HepG2 (cell line): ENCODE results near the gene SYS1. TPM values are rescaled to one million over a fixed set of nuclear protein-coding genes. Genes with fewer than 3 reads are reported as not detected.
A peak's percentile ranks its signal among the peaks of the same experiment; 100 is the strongest.

Experiments
- HDAC1 ChIP-seq: sonication (generic); formaldehyde crosslinking; IDR thresholded peaks from 2 replicates; pipeline ENCODE4 v1.5.1; 2020; ENCODE audit warnings: mild to moderate bottlenecking, missing genetic modification reagents
- ISX ChIP-seq: sonication (generic); formaldehyde crosslinking; conservative IDR thresholded peaks from 2 replicates; pipeline ENCODE4 v1.5.0; 2020; ENCODE audit warnings: missing genetic modification reagents
- MATR3 ChIP-seq: sonication (generic); formaldehyde crosslinking; IDR thresholded peaks from 2 replicates; pipeline ENCODE4 v1.4.0; 2020; ENCODE audit warnings: missing genetic modification reagents
- RBFOX2 ChIP-seq: fragments of 200-400 bp; formaldehyde crosslinking; IDR thresholded peaks from 2 replicates; pipeline ENCODE4 v1.6.1; 2017; ENCODE audit warnings: low read depth, mild to moderate bottlenecking, low read length
- RXRA ChIP-seq: sonication (generic); formaldehyde crosslinking; IDR thresholded peaks from 2 replicates; pipeline ENCODE4 v1.5.1; 2020; ENCODE audit warnings: missing genetic modification reagents
- ZNF124 ChIP-seq: sonication (generic); formaldehyde crosslinking; IDR thresholded peaks from 2 replicates; pipeline ENCODE4 v1.4.0; 2020; ENCODE audit warnings: missing genetic modification reagents
- ZNF256 ChIP-seq: sonication (generic); formaldehyde crosslinking; conservative IDR thresholded peaks from 2 replicates; pipeline ENCODE4 v1.4.0; 2020; ENCODE audit warnings: missing genetic modification reagents
- ZNF446 ChIP-seq: sonication (generic); formaldehyde crosslinking; IDR thresholded peaks from 2 replicates; pipeline ENCODE4 v1.5.0; 2020; ENCODE audit warnings: mild to moderate bottlenecking, missing genetic modification reagents
- ZNF792 ChIP-seq: IDR thresholded peaks from 2 replicates; pipeline ENCODE4 v1.6.1; 2016
- polyA plus RNA-seq, 8 experiments: library from polyadenylated mRNA; depleted of rRNA in 3 of 8; stranded (reverse) in 7 of 8; unstranded in 1 of 8; fragments of >200 nt; fragmentation: Illumina TruSeq in 4 of 8; extraction: Trizol in 4 of 8; gene quantifications; 2 replicates each; pipeline versions ENCODE4 v1.2.1 to v1.2.3, GENCODE V29; 2011 to 2016; ENCODE audit warnings: low read depth in 4 of 8, missing spikeins in 1 of 8, mixed read lengths in 1 of 8; ENCODE audit not compliant: insufficient read depth in 1 of 8
- total RNA-seq, 5 experiments: library from RNA; depleted of rRNA; stranded (reverse); fragments of >200 nt; fragmentation: Illumina TruSeq; extraction: Trizol; gene quantifications; 2 replicates each; pipeline ENCODE4 v1.2.3, GENCODE V29; 2016; ENCODE audit warnings: low read depth in 1 of 5
- TF ChIP-seq, protein P1 (sequence below): sonication (generic); formaldehyde crosslinking; IDR thresholded peaks from 2 replicates; pipeline ENCODE4 v1.5.1; 2020; ENCODE audit warnings: mild to moderate bottlenecking, missing genetic modification reagents, borderline replicate concordance
- TF ChIP-seq, protein P2 (sequence below): sonication (generic); formaldehyde crosslinking; IDR thresholded peaks from 2 replicates; pipeline ENCODE4 v1.4.0; 2020; ENCODE audit warnings: mild to moderate bottlenecking, low read depth, missing genetic modification reagents
- TF ChIP-seq, protein P3 (sequence below): IDR thresholded peaks from 2 replicates; pipeline ENCODE4 v1.6.1; 2016; ENCODE audit warnings: low read depth, missing genetic modification reagents, missing compliant biosample characterization

SYS1 gene
- total and polyA plus RNA-seq, 2 of the 13 experiments (the other 11 are each of a cell fraction or from before 2014, with no cell fraction given), result 38.3 to 65.6 TPM

DNA sequence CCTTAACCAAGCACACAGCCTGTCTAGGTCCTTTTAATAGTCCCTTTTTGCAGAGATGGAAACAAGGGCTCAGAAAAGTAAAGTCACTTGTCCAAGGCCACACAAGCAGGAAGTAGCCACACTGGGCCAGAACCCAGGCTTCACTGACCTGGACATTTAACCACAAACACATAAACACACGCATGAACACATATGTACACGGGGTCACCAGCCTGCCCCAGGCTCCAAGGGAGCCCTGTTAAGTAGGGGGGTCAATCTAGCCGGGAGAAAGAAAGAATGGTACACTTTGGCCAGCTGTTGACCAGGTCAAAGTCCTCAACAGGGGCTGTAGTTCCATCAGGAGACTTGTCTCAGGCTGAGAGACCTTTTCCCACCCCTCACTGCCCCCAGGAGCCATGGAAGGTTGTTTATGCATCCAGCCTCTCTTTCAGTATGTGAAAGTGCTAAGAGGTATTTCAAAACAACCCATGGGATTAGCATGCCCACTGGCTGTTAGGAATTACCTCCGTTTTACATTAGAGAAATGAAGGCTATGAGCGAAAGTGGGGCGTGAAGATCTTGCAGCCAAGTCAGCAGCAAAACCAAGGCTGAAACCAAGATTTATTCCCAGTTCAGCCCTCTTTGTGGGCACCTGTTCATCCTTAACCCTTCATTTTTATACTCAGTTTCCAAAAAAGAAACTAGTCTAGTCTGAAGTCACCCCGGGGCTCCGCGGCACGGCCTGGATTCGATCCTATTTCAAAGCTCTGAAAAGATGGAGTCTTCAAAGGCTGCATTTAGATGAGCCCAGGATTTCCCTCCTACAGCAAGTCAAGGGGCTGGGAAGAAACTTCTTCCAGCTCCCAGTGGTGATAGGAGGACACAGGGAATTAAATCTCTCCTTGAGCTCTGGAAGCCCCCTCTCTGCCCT is 24.6 kb upstream of the SYS1 start (continued):
- TF ChIP-seq, protein P1, sequence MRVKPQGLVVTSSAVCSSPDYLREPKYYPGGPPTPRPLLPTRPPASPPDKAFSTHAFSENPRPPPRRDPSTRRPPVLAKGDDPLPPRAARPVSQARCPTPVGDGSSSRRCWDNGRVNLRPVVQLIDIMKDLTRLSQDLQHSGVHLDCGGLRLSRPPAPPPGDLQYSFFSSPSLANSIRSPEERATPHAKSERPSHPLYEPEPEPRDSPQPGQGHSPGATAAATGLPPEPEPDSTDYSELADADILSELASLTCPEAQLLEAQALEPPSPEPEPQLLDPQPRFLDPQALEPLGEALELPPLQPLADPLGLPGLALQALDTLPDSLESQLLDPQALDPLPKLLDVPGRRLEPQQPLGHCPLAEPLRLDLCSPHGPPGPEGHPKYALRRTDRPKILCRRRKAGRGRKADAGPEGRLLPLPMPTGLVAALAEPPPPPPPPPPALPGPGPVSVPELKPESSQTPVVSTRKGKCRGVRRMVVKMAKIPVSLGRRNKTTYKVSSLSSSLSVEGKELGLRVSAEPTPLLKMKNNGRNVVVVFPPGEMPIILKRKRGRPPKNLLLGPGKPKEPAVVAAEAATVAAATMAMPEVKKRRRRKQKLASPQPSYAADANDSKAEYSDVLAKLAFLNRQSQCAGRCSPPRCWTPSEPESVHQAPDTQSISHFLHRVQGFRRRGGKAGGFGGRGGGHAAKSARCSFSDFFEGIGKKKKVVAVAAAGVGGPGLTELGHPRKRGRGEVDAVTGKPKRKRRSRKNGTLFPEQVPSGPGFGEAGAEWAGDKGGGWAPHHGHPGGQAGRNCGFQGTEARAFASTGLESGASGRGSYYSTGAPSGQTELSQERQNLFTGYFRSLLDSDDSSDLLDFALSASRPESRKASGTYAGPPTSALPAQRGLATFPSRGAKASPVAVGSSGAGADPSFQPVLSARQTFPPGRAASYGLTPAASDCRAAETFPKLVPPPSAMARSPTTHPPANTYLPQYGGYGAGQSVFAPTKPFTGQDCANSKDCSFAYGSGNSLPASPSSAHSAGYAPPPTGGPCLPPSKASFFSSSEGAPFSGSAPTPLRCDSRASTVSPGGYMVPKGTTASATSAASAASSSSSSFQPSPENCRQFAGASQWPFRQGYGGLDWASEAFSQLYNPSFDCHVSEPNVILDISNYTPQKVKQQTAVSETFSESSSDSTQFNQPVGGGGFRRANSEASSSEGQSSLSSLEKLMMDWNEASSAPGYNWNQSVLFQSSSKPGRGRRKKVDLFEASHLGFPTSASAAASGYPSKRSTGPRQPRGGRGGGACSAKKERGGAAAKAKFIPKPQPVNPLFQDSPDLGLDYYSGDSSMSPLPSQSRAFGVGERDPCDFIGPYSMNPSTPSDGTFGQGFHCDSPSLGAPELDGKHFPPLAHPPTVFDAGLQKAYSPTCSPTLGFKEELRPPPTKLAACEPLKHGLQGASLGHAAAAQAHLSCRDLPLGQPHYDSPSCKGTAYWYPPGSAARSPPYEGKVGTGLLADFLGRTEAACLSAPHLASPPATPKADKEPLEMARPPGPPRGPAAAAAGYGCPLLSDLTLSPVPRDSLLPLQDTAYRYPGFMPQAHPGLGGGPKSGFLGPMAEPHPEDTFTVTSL, result no peak; the same call in 1 of the 2 replicates
- TF ChIP-seq ZNF792 (no peak), ZNF124 (CRISPR knock-in tag) (peak; percentile 5; the same call in 1 of the 2 replicates), HDAC1 (CRISPR knock-in tag) (no peak; the same call in 1 of the 2 replicates), ZNF446 (CRISPR knock-in tag) (no peak), ISX (CRISPR knock-in tag) (no peak), ZNF256 (CRISPR knock-in tag) (0 out of 2 replicates have a peak, but pooled peaks have one; percentile 60), MATR3 (CRISPR knock-in tag) (no peak), RXRA (CRISPR knock-in tag) (peak; percentile 59), RBFOX2 (peak; percentile 28; the same call in 1 of the 2 replicates)
- TF ChIP-seq, protein P2, sequence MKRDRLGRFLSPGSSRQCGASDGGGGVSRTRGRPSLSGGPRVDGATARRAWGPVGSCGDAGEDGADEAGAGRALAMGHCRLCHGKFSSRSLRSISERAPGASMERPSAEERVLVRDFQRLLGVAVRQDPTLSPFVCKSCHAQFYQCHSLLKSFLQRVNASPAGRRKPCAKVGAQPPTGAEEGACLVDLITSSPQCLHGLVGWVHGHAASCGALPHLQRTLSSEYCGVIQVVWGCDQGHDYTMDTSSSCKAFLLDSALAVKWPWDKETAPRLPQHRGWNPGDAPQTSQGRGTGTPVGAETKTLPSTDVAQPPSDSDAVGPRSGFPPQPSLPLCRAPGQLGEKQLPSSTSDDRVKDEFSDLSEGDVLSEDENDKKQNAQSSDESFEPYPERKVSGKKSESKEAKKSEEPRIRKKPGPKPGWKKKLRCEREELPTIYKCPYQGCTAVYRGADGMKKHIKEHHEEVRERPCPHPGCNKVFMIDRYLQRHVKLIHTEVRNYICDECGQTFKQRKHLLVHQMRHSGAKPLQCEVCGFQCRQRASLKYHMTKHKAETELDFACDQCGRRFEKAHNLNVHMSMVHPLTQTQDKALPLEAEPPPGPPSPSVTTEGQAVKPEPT (CRISPR knock-in tag), result 0 out of 2 replicates have a peak, but pooled peaks have one; percentile 54
- TF ChIP-seq, protein P3, sequence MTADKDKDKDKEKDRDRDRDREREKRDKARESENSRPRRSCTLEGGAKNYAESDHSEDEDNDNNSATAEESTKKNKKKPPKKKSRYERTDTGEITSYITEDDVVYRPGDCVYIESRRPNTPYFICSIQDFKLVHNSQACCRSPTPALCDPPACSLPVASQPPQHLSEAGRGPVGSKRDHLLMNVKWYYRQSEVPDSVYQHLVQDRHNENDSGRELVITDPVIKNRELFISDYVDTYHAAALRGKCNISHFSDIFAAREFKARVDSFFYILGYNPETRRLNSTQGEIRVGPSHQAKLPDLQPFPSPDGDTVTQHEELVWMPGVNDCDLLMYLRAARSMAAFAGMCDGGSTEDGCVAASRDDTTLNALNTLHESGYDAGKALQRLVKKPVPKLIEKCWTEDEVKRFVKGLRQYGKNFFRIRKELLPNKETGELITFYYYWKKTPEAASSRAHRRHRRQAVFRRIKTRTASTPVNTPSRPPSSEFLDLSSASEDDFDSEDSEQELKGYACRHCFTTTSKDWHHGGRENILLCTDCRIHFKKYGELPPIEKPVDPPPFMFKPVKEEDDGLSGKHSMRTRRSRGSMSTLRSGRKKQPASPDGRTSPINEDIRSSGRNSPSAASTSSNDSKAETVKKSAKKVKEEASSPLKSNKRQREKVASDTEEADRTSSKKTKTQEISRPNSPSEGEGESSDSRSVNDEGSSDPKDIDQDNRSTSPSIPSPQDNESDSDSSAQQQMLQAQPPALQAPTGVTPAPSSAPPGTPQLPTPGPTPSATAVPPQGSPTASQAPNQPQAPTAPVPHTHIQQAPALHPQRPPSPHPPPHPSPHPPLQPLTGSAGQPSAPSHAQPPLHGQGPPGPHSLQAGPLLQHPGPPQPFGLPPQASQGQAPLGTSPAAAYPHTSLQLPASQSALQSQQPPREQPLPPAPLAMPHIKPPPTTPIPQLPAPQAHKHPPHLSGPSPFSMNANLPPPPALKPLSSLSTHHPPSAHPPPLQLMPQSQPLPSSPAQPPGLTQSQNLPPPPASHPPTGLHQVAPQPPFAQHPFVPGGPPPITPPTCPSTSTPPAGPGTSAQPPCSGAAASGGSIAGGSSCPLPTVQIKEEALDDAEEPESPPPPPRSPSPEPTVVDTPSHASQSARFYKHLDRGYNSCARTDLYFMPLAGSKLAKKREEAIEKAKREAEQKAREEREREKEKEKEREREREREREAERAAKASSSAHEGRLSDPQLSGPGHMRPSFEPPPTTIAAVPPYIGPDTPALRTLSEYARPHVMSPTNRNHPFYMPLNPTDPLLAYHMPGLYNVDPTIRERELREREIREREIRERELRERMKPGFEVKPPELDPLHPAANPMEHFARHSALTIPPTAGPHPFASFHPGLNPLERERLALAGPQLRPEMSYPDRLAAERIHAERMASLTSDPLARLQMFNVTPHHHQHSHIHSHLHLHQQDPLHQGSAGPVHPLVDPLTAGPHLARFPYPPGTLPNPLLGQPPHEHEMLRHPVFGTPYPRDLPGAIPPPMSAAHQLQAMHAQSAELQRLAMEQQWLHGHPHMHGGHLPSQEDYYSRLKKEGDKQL, result peak; percentile 26; the same call in 1 of the 2 replicates
